RKO (cell line): ENCODE results near the gene HAO1.
A peak's percentile ranks its signal among the peaks of the same experiment; 100 is the strongest.
"Not testable (repeated sequence)": the region's sequence is repeated elsewhere in the genome, so short reads cannot be mapped to it uniquely, and the experiment has no call there.

Source experiments
- DNase-seq: peaks from one replicate; pipeline ENCODE4 v3.0.0-alpha.2; 2016; ENCODE audit warnings: low spot score

Gene HAO1

GRCh38 chr20:7940341-7940740 is at the start of gene HAO1:
Gene HAO1, minus strand, starts transcription at chr20:7940458. Its CDS starts 36 bp downstream, at chr20:7940422.
- no peak for DNase-seq

DNA sequence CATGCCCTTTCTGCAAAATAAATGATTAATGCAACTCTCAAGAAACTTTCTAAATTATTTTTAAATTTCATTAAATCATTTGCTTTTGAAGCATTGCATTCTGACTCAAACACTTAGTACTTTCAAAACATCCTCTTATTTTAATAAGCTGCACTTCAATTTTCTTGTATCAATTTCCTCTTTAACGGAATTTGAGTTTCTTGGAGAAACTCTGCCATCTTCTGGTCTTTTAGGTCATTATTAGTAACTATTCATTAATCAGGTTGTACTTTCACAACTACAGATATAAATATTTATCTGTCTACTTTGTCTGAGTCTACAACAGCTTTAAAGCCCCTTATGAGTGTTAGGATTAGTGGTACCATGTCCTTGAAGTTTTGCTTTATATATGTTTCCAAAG is 49.1 kb upstream of the HAO1 start:
- DNase-seq: no peak

GRCh38 chr20:7985916-7986315 is 45.7 kb upstream of the HAO1 start:
- no peak for DNase-seq

- DNase-seq: no peak
Measured at GRCh38 chr20:7984192-7984591, 43.9 kb upstream of the HAO1 start.

DNA sequence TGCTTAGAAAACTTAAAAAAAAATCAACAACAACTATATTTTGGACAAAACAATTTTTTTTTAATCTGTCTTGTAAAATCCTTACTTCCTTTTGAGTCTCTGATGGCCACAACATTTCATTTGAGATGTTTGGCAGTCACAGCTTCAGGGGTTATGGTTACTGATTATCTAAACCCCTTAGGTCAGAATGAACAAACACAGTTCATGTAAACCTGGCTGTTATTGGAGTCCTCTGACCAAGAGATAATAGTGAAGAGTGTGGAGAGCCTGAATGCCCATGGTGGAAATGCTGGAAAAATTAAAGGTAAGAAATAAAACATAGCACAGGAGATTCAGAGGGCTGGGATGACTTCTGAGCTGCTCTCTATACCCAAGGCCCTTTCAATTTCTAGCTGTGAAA is 41.1 kb upstream of the HAO1 start:
- DNase-seq: no peak

DNA sequence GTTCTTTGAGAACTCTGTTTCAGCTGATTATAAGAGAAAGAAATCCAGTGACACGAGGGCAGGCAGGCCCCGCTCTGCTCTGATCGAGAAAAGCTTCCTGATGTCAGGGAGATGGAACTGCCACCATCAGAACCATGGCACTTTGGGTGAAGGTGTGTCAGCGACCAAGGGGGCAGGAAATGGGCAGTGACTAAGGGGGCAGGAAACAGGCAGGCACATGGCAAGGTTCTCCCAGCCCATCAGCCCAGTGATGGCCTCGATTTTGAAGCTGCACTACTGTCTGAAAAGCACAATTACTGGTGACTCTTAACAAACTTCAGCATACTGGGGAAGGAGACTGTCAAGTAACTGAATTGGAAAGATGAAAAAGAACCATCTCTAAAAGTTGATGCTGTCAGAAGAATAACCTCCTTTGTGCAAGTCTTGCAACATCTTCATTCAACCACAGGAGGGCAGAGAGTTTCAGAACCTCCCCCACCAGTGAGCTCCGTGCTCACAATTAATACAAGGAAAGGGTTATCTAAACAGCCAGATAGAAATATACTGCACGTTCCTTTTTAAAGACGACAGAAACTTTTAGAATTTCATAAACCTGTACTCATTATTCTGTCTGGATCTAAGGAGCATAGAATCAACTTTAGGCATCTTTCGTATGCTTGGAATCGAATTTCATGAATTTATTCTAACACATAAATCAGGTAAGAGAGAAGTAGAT is 40.2 kb upstream of the HAO1 start:
- peak; percentile 23 for DNase-seq

GRCh38 chr20:7977709-7978108 is 37.5 kb upstream of the HAO1 start:
- no peak for DNase-seq

- DNase-seq: no peak
Measured at GRCh38 chr20:7975851-7976414, 35.7 kb upstream of the HAO1 start.

- DNase-seq: no peak
Measured at GRCh38 chr20:7974785-7975435, 34.7 kb upstream of the HAO1 start.

GRCh38 chr20:7971536-7972280 is 31.4 kb upstream of the HAO1 start:
- DNase-seq: no peak

DNA sequence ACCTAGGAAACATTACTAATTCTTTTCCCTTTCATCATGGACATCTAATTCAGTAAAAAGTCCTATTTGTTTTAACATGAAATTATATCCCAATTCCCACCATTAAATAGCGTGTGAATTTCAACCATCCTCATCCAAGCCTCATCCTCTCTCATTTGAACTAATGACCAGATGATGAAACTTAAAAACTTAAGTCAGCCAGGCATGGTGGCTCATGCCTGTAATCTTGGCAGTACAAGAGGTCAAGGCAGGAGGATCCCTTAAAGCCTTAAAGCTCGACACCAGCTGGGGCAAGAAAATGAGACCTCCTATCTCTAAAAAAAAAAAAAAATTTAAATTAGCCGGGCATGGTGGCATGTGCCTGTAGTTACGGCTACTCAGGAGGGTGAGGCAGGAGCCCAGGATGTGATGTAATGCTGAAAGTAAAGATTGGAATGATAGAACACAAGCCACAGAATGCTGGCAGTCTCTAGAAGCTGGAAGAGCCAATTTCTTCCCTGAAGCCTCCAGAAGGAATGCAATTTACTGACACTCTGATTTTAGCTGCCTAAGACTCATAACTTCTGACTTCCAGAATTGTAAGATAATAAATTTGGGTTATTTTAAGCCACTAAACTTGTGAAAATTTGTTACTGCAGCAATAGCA is 27.1 kb upstream of the HAO1 start:
- DNase-seq: peak; percentile 26

- DNase-seq: no peak
Measured at GRCh38 chr20:7966176-7966575, 25.9 kb upstream of the HAO1 start.

DNA sequence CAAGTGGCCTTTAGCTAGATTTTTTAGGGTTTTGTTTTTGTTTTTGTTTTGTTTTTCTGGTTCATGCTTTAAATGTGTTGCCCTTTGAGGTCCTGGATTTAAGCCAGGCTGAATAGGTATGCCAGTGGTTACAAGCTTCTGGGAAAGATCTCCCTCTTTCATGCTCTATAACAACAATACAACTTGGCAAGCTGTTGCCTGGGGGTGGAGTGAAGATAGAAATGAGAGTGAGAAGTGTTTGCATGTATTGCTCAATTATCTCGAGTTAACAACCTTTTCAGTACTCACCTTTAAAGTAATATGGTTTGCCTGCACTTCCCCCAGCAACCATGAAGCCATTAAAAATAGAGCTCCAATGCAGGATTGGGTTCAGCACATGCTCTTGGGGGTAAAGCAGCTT is 19.2 kb upstream of the HAO1 start:
- DNase-seq: no peak

GRCh38 chr20:7956561-7956960 is 16.3 kb upstream of the HAO1 start:
- not testable (repeated sequence) for DNase-seq

GRCh38 chr20:7950387-7950786 is 10.1 kb upstream of the HAO1 start:
- no peak for DNase-seq

DNA sequence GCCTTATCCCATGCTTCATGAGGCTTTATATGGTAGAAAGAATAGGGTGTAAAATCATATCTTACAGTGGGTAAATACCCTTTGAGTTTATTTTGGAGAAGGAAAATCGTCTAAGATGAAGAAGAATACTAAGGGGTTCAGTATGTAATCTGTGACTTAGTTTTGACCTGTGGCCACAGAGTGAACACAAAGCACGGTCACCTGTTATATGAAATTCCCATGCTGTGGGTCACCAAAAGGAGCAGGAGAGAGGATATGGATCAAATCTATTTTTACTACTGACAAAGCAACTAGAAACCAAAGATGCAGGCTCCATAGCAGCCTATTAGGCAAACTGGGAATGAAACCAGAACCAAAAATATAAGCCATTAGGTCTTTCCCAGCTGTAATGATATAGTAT is 3.6 kb upstream of the HAO1 start:
- no peak for DNase-seq

DNA sequence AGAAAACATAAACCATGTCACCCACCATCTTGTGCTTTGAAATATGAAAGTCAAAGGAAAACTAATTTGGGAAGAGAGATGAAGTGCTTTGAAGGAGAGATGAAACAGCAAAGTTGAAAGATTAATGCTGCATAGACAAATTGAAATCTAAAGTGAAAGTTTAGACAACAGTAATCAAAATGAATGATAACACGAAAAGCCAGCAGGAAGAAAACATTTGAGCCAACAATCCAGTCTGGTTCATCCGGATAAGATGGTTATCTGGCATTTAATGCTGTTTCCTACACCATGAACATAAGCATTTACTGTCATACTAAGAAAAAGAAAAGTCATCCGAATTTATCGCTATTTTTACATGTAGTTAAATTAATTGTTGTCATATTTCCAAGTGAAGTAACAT is 595 bp downstream of the HAO1 start:
- DNase-seq: no peak

DNA sequence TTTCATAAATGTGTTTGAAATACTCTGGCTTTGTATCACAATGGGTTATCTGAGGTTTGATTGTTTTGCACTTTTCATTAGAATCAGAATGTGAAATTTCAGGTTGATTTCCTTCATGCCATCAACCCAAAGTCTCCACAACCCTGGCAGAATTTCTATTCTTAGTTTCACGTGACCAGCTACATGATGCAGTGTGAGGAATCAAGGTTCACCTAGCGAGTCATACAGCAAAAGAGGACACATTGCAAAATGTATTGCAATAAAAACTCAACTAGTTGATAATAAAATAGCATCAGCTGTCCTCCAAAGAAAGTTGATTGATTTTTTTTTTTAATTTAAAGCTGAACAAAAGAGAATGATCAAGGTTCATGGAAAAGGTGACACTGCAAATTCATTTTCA is 2.2 kb downstream of the HAO1 start:
- DNase-seq: no peak

DNA sequence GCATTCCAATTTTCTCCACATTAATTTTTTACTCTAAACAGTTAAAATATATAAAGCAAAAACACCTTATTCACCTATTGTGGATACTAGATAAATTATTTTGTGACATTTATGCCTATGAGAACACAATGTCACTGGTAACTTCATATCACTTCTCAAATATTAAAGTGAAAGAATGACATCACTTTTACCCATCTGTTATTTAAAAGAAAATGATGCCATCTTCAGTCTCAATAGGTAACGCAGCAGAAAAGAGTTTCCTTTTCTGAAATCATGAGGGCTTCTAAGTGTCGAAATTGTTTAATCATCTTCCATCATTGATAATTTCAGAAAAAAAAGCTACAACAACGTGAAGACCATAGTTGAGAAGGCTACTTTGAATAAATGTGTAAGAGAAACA is 2.9 kb downstream of the HAO1 start:
- no peak for DNase-seq

DNA sequence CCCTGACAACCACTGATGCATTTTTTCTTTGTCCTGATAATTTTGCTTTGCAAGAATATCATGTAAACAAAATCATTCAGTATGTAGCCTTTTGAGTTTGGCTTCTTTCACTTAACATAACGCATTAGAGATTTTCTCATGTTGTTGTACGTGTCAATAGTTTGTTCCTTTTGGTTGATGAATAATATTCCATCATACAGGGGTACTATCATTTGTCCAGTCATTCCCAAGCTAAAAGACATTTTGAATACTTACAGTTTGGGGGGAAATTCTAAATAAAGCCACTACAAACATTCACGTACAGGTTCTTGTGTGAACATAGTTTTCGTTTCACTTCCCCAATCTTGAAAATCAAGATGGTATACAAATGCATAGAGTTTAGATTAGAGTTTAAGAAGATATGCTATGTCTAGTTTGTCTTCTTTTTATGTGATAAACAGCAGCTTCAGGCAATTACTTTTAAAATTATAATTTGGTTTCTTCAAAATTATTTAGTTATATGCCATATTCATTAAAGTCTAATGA is 5.2 kb downstream of the HAO1 start:
- DNase-seq: no peak

DNA sequence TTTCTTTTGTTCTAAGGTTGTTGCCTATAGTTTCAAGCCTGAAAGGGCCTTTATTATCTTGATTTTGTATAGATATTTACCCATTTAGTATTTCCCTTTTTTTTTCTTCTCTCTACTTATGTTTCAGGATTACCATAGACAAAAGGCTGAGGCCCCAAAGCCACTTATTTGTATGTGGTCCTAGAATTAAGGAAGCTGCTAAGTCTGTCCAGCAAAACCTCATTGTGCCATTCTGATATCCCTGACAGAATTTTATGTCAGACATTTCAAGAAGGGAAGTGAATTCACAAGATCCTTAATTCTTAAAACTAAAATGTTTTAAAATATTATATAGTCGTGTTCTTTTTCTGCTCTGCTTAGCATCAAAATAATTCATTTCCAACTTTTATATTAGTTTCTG is 6.9 kb downstream of the HAO1 start:
- no peak for DNase-seq

- no peak for DNase-seq
Measured at GRCh38 chr20:7930343-7930742, 9.9 kb downstream of the HAO1 start.
